IMR-90 (cell line): ENCODE measurements around the gene KCNJ4. TPM values are rescaled to one million over a fixed set of nuclear protein-coding genes. Genes with fewer than 3 reads are reported as not detected.
A peak's percentile ranks its signal among the peaks of the same experiment; 100 is the strongest.

Experiments used
- ATAC-seq: fragments of 200-7000 bp; cut with Tn5 transposase; 2 replicates; pipeline ENCODE4 v1.9.1; 2020; ENCODE audit warnings: low read depth, mild to moderate bottlenecking, moderate library complexity
- BruUV-seq: library from RNA; stranded (reverse); fragments of 400-500 nt; replicated peaks from 2 replicates; lab custom pipeline; 2021; lab: Mats Ljungman, UMichigan
- CTCF ChIA-PET: fragments of 300-600 bp; formaldehyde crosslinking; extraction: SDS; loops from one replicate; lab custom pipeline; 2021; ENCODE audit warnings: antibody characterized with exemption; lab: Yijun Ruan, JAX
- POLR2A ChIA-PET: fragments of 300-600 bp; sonication (Branson Sonifier 250); formaldehyde crosslinking; loops from one replicate; lab custom pipeline; 2022; ENCODE audit warnings: antibody characterized with exemption; ENCODE audit not compliant: unreplicated experiment; lab: Charles Lee
- DNase-seq: peaks from one replicate; pipeline ENCODE4 v3.0.0; 2013
- H2AFZ ChIP-seq: replicated peaks from 2 replicates; pipeline ENCODE3; 2013; ENCODE audit warnings: low read length, mild to moderate bottlenecking; ENCODE audit not compliant: poor library complexity
- H2AK5ac ChIP-seq: 2 replicates; pipeline ENCODE4 v1.6.1; 2013; ENCODE audit warnings: low read depth, low read length, inconsistent platforms
- H2AK9ac ChIP-seq: replicated peaks from 2 replicates; pipeline ENCODE3; 2013; ENCODE audit warnings: mild to moderate bottlenecking, low read depth, low read length, moderate library complexity; ENCODE audit not compliant: poor library complexity
- H2BK120ac ChIP-seq: 2 replicates; pipeline ENCODE4 v1.6.1; 2013; ENCODE audit warnings: low read depth, low read length, inconsistent platforms
- H2BK15ac ChIP-seq: 3 replicates; pipeline ENCODE4 v1.6.1; 2013; ENCODE audit warnings: low read depth, low read length, inconsistent platforms
- H2BK20ac ChIP-seq: 2 replicates; pipeline ENCODE4 v1.6.1; 2013; ENCODE audit warnings: low read depth, mild to moderate bottlenecking, inconsistent platforms, low read length, moderate library complexity
- H2BK5ac ChIP-seq: 2 replicates; pipeline ENCODE4 v1.6.1; 2013; ENCODE audit warnings: mild to moderate bottlenecking, low read depth, low read length, inconsistent platforms; ENCODE audit not compliant: poor library complexity, severe bottlenecking
- H3K14ac ChIP-seq: replicated peaks from 2 replicates; pipeline ENCODE4 v1.6.1; 2013; ENCODE audit warnings: low read depth, low read length, inconsistent platforms
- H3K18ac ChIP-seq: 2 replicates; pipeline ENCODE4 v1.6.1; 2013; ENCODE audit warnings: low read depth, low read length, control low read depth
- H3K23ac ChIP-seq: 2 replicates; pipeline ENCODE4 v1.6.1; 2013; ENCODE audit warnings: low read depth, low read length, inconsistent platforms
- H3K27ac ChIP-seq: 2 replicates; pipeline ENCODE4 v1.5.1; 2013; ENCODE audit warnings: mild to moderate bottlenecking, control low read depth, low read length; ENCODE audit not compliant: insufficient read depth
- H3K27me3 ChIP-seq: 2 replicates; pipeline ENCODE4 v1.6.1; 2013; ENCODE audit warnings: low read length; ENCODE audit not compliant: control insufficient read depth, insufficient read depth
- H3K36me3 ChIP-seq: 2 replicates; pipeline ENCODE4 v1.6.1; 2013; ENCODE audit warnings: low read length, mixed read lengths; ENCODE audit not compliant: control insufficient read depth, insufficient read depth
- H3K4ac ChIP-seq: 2 replicates; pipeline ENCODE4 v1.6.1; 2013; ENCODE audit warnings: low read depth, low read length, inconsistent platforms
- H3K4me1 ChIP-seq: 2 replicates; pipeline ENCODE4 v1.6.1; 2013; ENCODE audit warnings: low read length, mixed read lengths; ENCODE audit not compliant: control insufficient read depth, insufficient read depth
- H3K4me2 ChIP-seq: 2 replicates; pipeline ENCODE4 v1.6.1; 2013; ENCODE audit warnings: low read depth, mild to moderate bottlenecking, control low read depth, low read length, moderate library complexity
- H3K4me3 ChIP-seq: 2 replicates; pipeline ENCODE4 v1.5.1; 2013; ENCODE audit warnings: low read depth, mild to moderate bottlenecking, control low read depth, low read length, moderate library complexity; ENCODE audit not compliant: insufficient read depth
- H3K56ac ChIP-seq: 2 replicates; pipeline ENCODE4 v1.6.1; 2013; ENCODE audit warnings: low read length, inconsistent platforms; ENCODE audit not compliant: insufficient read depth; ENCODE audit errors: extremely low read depth
- H3K79me1 ChIP-seq, 2 experiments: 2 replicates each; pipeline ENCODE4 v1.6.1; 2013; ENCODE audit warnings: low read length in 2 of 2, inconsistent platforms in 1 of 2, low read depth in 1 of 2
- H3K9ac ChIP-seq: 2 replicates; pipeline ENCODE4 v1.6.1; 2013; ENCODE audit warnings: low read depth, low read length, control low read depth
- H3K9me1 ChIP-seq: 2 replicates; pipeline ENCODE4 v1.6.1; 2013; ENCODE audit warnings: low read length, inconsistent platforms; ENCODE audit not compliant: insufficient read depth
- H3K9me3 ChIP-seq: 2 replicates; pipeline ENCODE4 v1.6.1; 2013; ENCODE audit warnings: low read length; ENCODE audit not compliant: control insufficient read depth, insufficient read depth
- H4K20me1 ChIP-seq: 2 replicates; pipeline ENCODE4 v1.6.1; 2013; ENCODE audit warnings: low read length, inconsistent platforms; ENCODE audit not compliant: insufficient read depth
- H4K5ac ChIP-seq: 2 replicates; pipeline ENCODE4 v1.6.1; 2013; ENCODE audit warnings: mild to moderate bottlenecking, low read depth, low read length, control low read depth
- H4K8ac ChIP-seq, 2 experiments: 2 replicates each; pipeline ENCODE4 v1.6.1; 2013; ENCODE audit warnings: low read depth in 2 of 2, low read length in 2 of 2, control low read depth in 1 of 2, inconsistent platforms in 1 of 2
- H4K91ac ChIP-seq: 2 replicates; pipeline ENCODE4 v1.6.1; 2013; ENCODE audit warnings: low read depth, low read length, inconsistent platforms; ENCODE audit not compliant: insufficient read depth
- BHLHE40 ChIP-seq: fragments of 150-350 bp; IDR thresholded peaks from 2 replicates; pipeline ENCODE4 v1.6.1; 2016; ENCODE audit warnings: mild to moderate bottlenecking, low read depth, low read length
- CEBPB ChIP-seq: IDR thresholded peaks from 2 replicates; pipeline ENCODE4 v1.6.1; 2012; ENCODE audit warnings: low read depth, low read length, improper control_type of control experiment
- CHD1 ChIP-seq: IDR thresholded peaks from 2 replicates; pipeline ENCODE4 v1.6.1; 2012; ENCODE audit warnings: low read depth, low read length, improper control_type of control experiment
- CTCF ChIP-seq: conservative IDR thresholded peaks from 2 replicates; pipeline ENCODE4 v1.5.1; 2012; ENCODE audit warnings: mild to moderate bottlenecking, low read depth, low read length, improper control_type of control experiment
- ELK1 ChIP-seq: fragments of 150-350 bp; IDR thresholded peaks from 2 replicates; pipeline ENCODE4 v1.6.1; 2016; ENCODE audit warnings: low read depth, mild to moderate bottlenecking, low read length, moderate library complexity, borderline replicate concordance
- FOS ChIP-seq: fragments of 150-350 bp; IDR thresholded peaks from 2 replicates; pipeline ENCODE4 v1.6.1; 2016; ENCODE audit warnings: low read depth, low read length
- MAFK ChIP-seq: IDR thresholded peaks from 2 replicates; pipeline ENCODE4 v1.6.1; 2012; ENCODE audit warnings: low read depth, low read length, improper control_type of control experiment
- MAZ ChIP-seq: IDR thresholded peaks from 2 replicates; pipeline ENCODE4 v1.6.1; 2012; ENCODE audit warnings: low read depth, mild to moderate bottlenecking, low read length, improper control_type of control experiment, moderate library complexity, borderline replicate concordance
- MXI1 ChIP-seq: IDR thresholded peaks from 2 replicates; pipeline ENCODE4 v1.6.1; 2012; ENCODE audit warnings: low read depth, mild to moderate bottlenecking, low read length, moderate library complexity, borderline replicate concordance
- NFE2L2 ChIP-seq: fragments of 150-350 bp; IDR thresholded peaks from 2 replicates; pipeline ENCODE4 v1.6.1; 2016; ENCODE audit warnings: low read depth, mild to moderate bottlenecking, low read length
- POLR2A ChIP-seq: IDR thresholded peaks from 2 replicates; pipeline ENCODE4 v1.6.1; 2012; ENCODE audit warnings: mild to moderate bottlenecking, low read depth, low read length
- RAD21 ChIP-seq: IDR thresholded peaks from 2 replicates; pipeline ENCODE4 v1.6.1; 2012; ENCODE audit warnings: low read length, improper control_type of control experiment
- RCOR1 ChIP-seq: IDR thresholded peaks from 2 replicates; pipeline ENCODE4 v1.6.1; 2012; ENCODE audit warnings: mild to moderate bottlenecking, low read length, improper control_type of control experiment; ENCODE audit not compliant: insufficient replicate concordance
- RFX5 ChIP-seq: IDR thresholded peaks from 2 replicates; pipeline ENCODE4 v1.8.0; 2012; ENCODE audit warnings: low read depth, mild to moderate bottlenecking, low read length, moderate library complexity
- SMC3 ChIP-seq: fragments of 150-350 bp; IDR thresholded peaks from 2 replicates; pipeline ENCODE4 v1.6.1; 2016; ENCODE audit warnings: low read depth, mild to moderate bottlenecking, antibody characterized with exemption, low read length, moderate library complexity
- USF2 ChIP-seq: fragments of 150-350 bp; IDR thresholded peaks from 2 replicates; pipeline ENCODE4 v1.6.1; 2017; ENCODE audit warnings: mild to moderate bottlenecking, antibody characterized with exemption, low read length, low read depth
- WGBS, 2 experiments: methylation state at CpG; one replicate each; pipeline versions ENCODE4 v1.1.5 to v1.1.7; 2013; ENCODE audit warnings: missing lambda C conversion rate in 2 of 2; ENCODE audit not compliant: insufficient read length in 1 of 2; ENCODE audit errors: extremely low coverage in 2 of 2; 5-methylcytosine and 5-hydroxymethylcytosine counted together
- dilution Hi-C: fragments of 300-500 bp; cut with HindIII; formaldehyde crosslinking; loops from one replicate; pipeline ENCODE4 v1.14.3; 2018; ENCODE audit warnings: low sequenced_read_pairs; ENCODE audit not compliant: unreplicated experiment
- in situ Hi-C: fragments of 300-500 bp; cut with MboI; formaldehyde crosslinking; loops from 3 replicates; pipeline ENCODE4 v1.14.3; 2019; ENCODE audit warnings: low sequenced_read_pairs, inconsistent platforms, mixed read lengths
- intact Hi-C: fragments of 100-400 bp; cut with micrococcal nuclease; formaldehyde crosslinking; loops from 2 replicates; pipeline ENCODE4 v1.10.0; 2022
- polyA plus RNA-seq, 3 experiments: library from polyadenylated mRNA; depleted of rRNA; stranded (reverse); fragments of >200 nt; gene quantifications; 2 replicates each; pipeline ENCODE4 v1.2.3, GENCODE V29; 2012; ENCODE audit warnings: low replicate concordance in 1 of 3
- total RNA-seq: library from RNA; depleted of rRNA; stranded (reverse); fragments of >200 nt; gene quantifications from 2 replicates; pipeline ENCODE4 v1.2.3, GENCODE V29; 2012

KCNJ4 gene
- total and polyA plus RNA-seq, 2 of the 4 experiments (the other 2 are of a cell fraction) = not detected

- intact Hi-C loops (no loop called here), dilution Hi-C loops (no loop called here), in situ Hi-C loops (no loop called here)
- Histone ChIP-seq H2BK20ac (no peak overlapping the region), H4K20me1 (peaks cover 4% of the 10 kb centered on the region; the same call in 1 of the 2 replicates), H4K5ac (no peak overlapping the region), H3K9ac (no peak overlapping the region), H2BK15ac (no peak overlapping the region), H3K27ac (no peak overlapping the region), H4K8ac (no peak overlapping the region), H3K4me3 (no peak overlapping the region), H2AK5ac (no peak overlapping the region), H3K9me3 (no peaks in the 10 kb centered on the region), H3K9me1 (no peaks in the 10 kb centered on the region), H3K4ac (no peak overlapping the region), H3K4me2 (no peak overlapping the region), H3K14ac (no peak overlapping the region), H3K4me1 (no peaks in the 10 kb centered on the region), H3K36me3 (no peaks in the 10 kb centered on the region), H3K56ac (no peak overlapping the region), H2BK5ac (no peak overlapping the region), H4K91ac (no peak overlapping the region), H3K27me3 (peaks cover 53% of the 10 kb centered on the region), H3K23ac (no peak overlapping the region), H3K18ac (no peak overlapping the region), H2AFZ (no peak overlapping the region), H2BK120ac (no peak overlapping the region), H2AK9ac (peak overlapping the region; percentile 8), H3K79me1 (no peaks in the 10 kb centered on the region)
- WGBS, 2 experiments = 86% methylated on average over 4 of the region's 14 CpGs; no CpG with 5 or more reads in 1 of the 2 experiments
- no TSS peak for BruUV-seq
- CTCF ChIA-PET = no interaction called here
- DNase-seq (no peak), ATAC-seq (no peak)
- POLR2A ChIA-PET = no interaction called here
- no peak for TF ChIP-seq MAZ
- no peak for TF ChIP-seq POLR2A
- no peak for TF ChIP-seq RCOR1
- TF ChIP-seq USF2 = no peak
- TF ChIP-seq ELK1 = no peak
- TF ChIP-seq CEBPB = no peak
- TF ChIP-seq MAFK = no peak
- no peak for TF ChIP-seq CTCF
- TF ChIP-seq MXI1 = no peak
- TF ChIP-seq BHLHE40 = no peak
- TF ChIP-seq RFX5 = no peak
- no peak for TF ChIP-seq RAD21
- TF ChIP-seq SMC3 = no peak
- TF ChIP-seq NFE2L2 = no peak
- no peak for TF ChIP-seq CHD1
- no peak for TF ChIP-seq FOS
These were observed 14.2 kb downstream of the KCNJ4 start for GRCh38 chr22:38440747-38441350.
